ENCODE data around the gene DISP3. TPM values are rescaled to one million over a fixed set of nuclear protein-coding genes. Genes with fewer than 3 reads are reported as not detected.

Gene DISP3
- polyA plus RNA-seq, 1 donor (not counting 4 experiments of a cell fraction or from before 2014, with no cell fraction given) = not detected

DNA sequence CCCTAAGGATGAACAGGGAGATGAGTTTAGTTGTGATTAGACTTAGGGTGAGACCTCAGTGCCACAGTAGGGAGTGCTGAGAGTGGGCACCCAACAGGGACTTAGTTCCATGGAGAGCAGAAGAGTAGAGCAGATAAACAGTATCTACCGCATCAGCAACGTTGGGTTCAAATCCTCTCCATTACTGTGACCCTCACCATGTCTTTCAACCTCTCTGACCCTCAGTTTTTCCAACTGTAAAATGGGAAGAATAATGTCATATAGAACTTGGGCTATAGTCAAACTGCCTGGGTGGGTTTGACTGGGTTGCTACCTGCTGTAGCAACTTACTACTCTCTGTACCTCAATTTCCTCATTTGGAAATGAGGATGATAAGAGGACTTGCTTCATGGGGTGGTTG is 6.7 kb upstream of the DISP3 start:
- dilution Hi-C loops (cut with MboI; ENCODE audit: extremely low pct_ligation_motif_present, low sequenced_read_pairs) = no loop called here
- no peaks in the 10 kb centered on the region for H4K20me1 ChIP-seq (ENCODE audit: control insufficient read depth, extremely low read depth, insufficient read depth, low read length)
- no peak overlapping the region for H3K4me3 ChIP-seq (ENCODE audit: control insufficient read depth in 2 of 3, extremely low read depth in 1 of 3, insufficient read depth in 2 of 3, low read depth in 1 of 3, low read length in 3 of 3)
- H3K36me3 ChIP-seq (ENCODE audit: control insufficient read depth in 2 of 2, extremely low read depth in 1 of 2, insufficient read depth in 2 of 2, low read length in 2 of 2) = no peaks in the 10 kb centered on the region
- H3K9me1 ChIP-seq (ENCODE audit: control insufficient read depth, extremely low read depth, insufficient read depth, low read length) = no peaks in the 10 kb centered on the region
- no peaks in the 10 kb centered on the region for H3K79me2 ChIP-seq (ENCODE audit: control insufficient read depth, insufficient read depth, low read length)
- H3K4me1 ChIP-seq (ENCODE audit: control insufficient read depth, extremely low read depth, insufficient read depth, low read length) = no peaks in the 10 kb centered on the region
- TF ChIP-seq EZH2 (IDR thresholded peaks at IDR 0.05; ENCODE audit: low read length) = no peak
- TF ChIP-seq, protein P1, sequence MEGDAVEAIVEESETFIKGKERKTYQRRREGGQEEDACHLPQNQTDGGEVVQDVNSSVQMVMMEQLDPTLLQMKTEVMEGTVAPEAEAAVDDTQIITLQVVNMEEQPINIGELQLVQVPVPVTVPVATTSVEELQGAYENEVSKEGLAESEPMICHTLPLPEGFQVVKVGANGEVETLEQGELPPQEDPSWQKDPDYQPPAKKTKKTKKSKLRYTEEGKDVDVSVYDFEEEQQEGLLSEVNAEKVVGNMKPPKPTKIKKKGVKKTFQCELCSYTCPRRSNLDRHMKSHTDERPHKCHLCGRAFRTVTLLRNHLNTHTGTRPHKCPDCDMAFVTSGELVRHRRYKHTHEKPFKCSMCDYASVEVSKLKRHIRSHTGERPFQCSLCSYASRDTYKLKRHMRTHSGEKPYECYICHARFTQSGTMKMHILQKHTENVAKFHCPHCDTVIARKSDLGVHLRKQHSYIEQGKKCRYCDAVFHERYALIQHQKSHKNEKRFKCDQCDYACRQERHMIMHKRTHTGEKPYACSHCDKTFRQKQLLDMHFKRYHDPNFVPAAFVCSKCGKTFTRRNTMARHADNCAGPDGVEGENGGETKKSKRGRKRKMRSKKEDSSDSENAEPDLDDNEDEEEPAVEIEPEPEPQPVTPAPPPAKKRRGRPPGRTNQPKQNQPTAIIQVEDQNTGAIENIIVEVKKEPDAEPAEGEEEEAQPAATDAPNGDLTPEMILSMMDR (optimal IDR thresholded peaks at IDR 0.05 in 1 of 3, IDR thresholded peaks at IDR 0.05 in 1 of 3, conservative IDR thresholded peaks at IDR 0.05 in 1 of 3; ENCODE audit: extremely low read depth in 1 of 3, insufficient read depth in 2 of 3, low read length in 3 of 3) = no peak
- no peak overlapping the region for H3K9ac ChIP-seq (ENCODE audit: control insufficient read depth, extremely low read depth, insufficient read depth, low read length)
- no peaks in the 10 kb centered on the region for H3K9me3 ChIP-seq (ENCODE audit: control insufficient read depth, low read depth, low read length)
- no peak overlapping the region for H3K27ac ChIP-seq (ENCODE audit: control insufficient read depth, insufficient read depth, low read length)
- no peak overlapping the region for H3K4me2 ChIP-seq (ENCODE audit: control insufficient read depth, extremely low read depth, insufficient read depth, low read depth, low read length)
- DNase-seq (ENCODE audit: low read depth, low spot score) = no peak
- H2AFZ ChIP-seq (ENCODE audit: control insufficient read depth, low read length) = no peak overlapping the region
- peaks cover 6% of the 10 kb centered on the region for H3K27me3 ChIP-seq (ENCODE audit: control insufficient read depth, extremely low read depth, insufficient read depth, low read length)
- no peak for FAIRE-seq

DNA sequence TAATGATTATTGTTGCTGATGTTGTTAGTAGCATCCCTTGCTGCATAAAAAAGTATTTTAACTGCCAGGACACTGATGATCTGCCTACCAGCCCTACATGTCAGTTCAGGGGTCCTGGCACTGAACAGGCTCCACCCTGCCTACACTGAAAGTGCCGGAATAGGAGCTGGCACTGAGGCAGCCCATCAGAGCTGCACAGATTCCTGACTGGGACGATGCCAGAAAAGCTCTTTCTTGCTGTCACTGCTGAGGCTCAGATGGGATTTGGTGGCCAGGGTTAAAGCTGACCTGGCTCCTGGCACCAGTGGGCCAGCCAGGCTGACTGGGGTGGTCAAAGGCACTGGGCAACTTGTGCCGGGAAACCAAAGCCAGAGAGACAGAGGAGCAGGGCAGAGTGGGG is 6.2 kb upstream of the DISP3 start:
- no peaks in the 10 kb centered on the region for H3K36me3 ChIP-seq (ENCODE audit: control insufficient read depth in 2 of 2, extremely low read depth in 1 of 2, insufficient read depth in 2 of 2, low read length in 2 of 2)
- no peak overlapping the region for H3K4me3 ChIP-seq (ENCODE audit: control insufficient read depth in 2 of 3, extremely low read depth in 1 of 3, insufficient read depth in 2 of 3, low read depth in 1 of 3, low read length in 3 of 3)
- FAIRE-seq (no peak), DNase-seq (ENCODE audit: low read depth, low spot score) (no peak)
- no peaks in the 10 kb centered on the region for H3K79me2 ChIP-seq (ENCODE audit: control insufficient read depth, insufficient read depth, low read length)
- TF ChIP-seq EZH2 (IDR thresholded peaks at IDR 0.05; ENCODE audit: low read length) = no peak
- TF ChIP-seq, protein P1 (optimal IDR thresholded peaks at IDR 0.05 in 1 of 3, IDR thresholded peaks at IDR 0.05 in 1 of 3, conservative IDR thresholded peaks at IDR 0.05 in 1 of 3; ENCODE audit: extremely low read depth in 1 of 3, insufficient read depth in 2 of 3, low read length in 3 of 3) = no peak
- dilution Hi-C loops (cut with MboI; ENCODE audit: extremely low pct_ligation_motif_present, low sequenced_read_pairs) = no loop called here
- H3K4me2 ChIP-seq (ENCODE audit: control insufficient read depth, extremely low read depth, insufficient read depth, low read depth, low read length) = no peak overlapping the region
- peaks cover 8% of the 10 kb centered on the region for H3K27me3 ChIP-seq (ENCODE audit: control insufficient read depth, extremely low read depth, insufficient read depth, low read length)
- no peaks in the 10 kb centered on the region for H3K4me1 ChIP-seq (ENCODE audit: control insufficient read depth, extremely low read depth, insufficient read depth, low read length)
- H3K9me1 ChIP-seq (ENCODE audit: control insufficient read depth, extremely low read depth, insufficient read depth, low read length) = no peaks in the 10 kb centered on the region
- H3K27ac ChIP-seq (ENCODE audit: control insufficient read depth, insufficient read depth, low read length) = no peak overlapping the region
- H2AFZ ChIP-seq (ENCODE audit: control insufficient read depth, low read length) = no peak overlapping the region
- H3K9me3 ChIP-seq (ENCODE audit: control insufficient read depth, low read depth, low read length) = no peaks in the 10 kb centered on the region
- no peaks in the 10 kb centered on the region for H4K20me1 ChIP-seq (ENCODE audit: control insufficient read depth, extremely low read depth, insufficient read depth, low read length)
- no peak overlapping the region for H3K9ac ChIP-seq (ENCODE audit: control insufficient read depth, extremely low read depth, insufficient read depth, low read length)
